Glutamatergic neuron (in vitro differentiated cells): ENCODE data around the gene NOL7. TPM values are rescaled to one million over a fixed set of nuclear protein-coding genes. Genes with fewer than 3 reads are reported as not detected.

Experiments used
- DNase-seq: peaks from one replicate; pipeline ENCODE4 v3.0.0; 2022
- H3K27ac Mint-ChIP-seq: one replicate; pipeline ENCODE4 v1.8.0; 2020; ENCODE audit warnings: mild to moderate bottlenecking, mixed read lengths, inconsistent platforms; ENCODE audit not compliant: unreplicated experiment
- H3K27me3 Mint-ChIP-seq: one replicate; pipeline ENCODE4 v1.8.0; 2020; ENCODE audit warnings: mild to moderate bottlenecking, moderate library complexity, mixed read lengths, inconsistent platforms; ENCODE audit not compliant: unreplicated experiment
- H3K36me3 Mint-ChIP-seq: one replicate; pipeline ENCODE4 v1.8.0; 2020; ENCODE audit warnings: mild to moderate bottlenecking, mixed read lengths, inconsistent platforms; ENCODE audit not compliant: unreplicated experiment
- H3K4me1 Mint-ChIP-seq: one replicate; pipeline ENCODE4 v1.8.0; 2020; ENCODE audit warnings: mild to moderate bottlenecking, low read depth, mixed read lengths, inconsistent platforms; ENCODE audit not compliant: unreplicated experiment
- H3K4me3 Mint-ChIP-seq: one replicate; pipeline ENCODE4 v1.8.0; 2020; ENCODE audit warnings: mild to moderate bottlenecking, mixed read lengths, inconsistent platforms; ENCODE audit not compliant: unreplicated experiment
- H3K9me3 Mint-ChIP-seq: one replicate; pipeline ENCODE4 v1.8.0; 2020; ENCODE audit warnings: mild to moderate bottlenecking, moderate library complexity, mixed read lengths, inconsistent platforms; ENCODE audit not compliant: unreplicated experiment
- total RNA-seq: library from RNA; stranded (reverse); fragmentation: NEBNext Ultra II Directional; extraction: Animal tissue kit (Norgen Biotek cat#: 25700); gene quantifications from one replicate; pipeline ENCODE4 v1.2.1, GENCODE V29; 2021; ENCODE audit not compliant: unreplicated experiment
- TF ChIP-seq, protein P1 (sequence below): fragments of 200-600 bp; sonication (generic); IDR thresholded peaks from one replicate; pipeline ENCODE4 v1.5.0; 2021; ENCODE audit not compliant: partially characterized antibody, unreplicated experiment

Gene NOL7
- total RNA-seq, 1 donor from 2014 or later: 28.0 TPM

GRCh38 chr6:13641315-13641714 is 26.2 kb downstream of the NOL7 start:
- no peak for DNase-seq
- H3K9me3 Mint-ChIP-seq: no peaks in the 10 kb centered on the region
- H3K27ac Mint-ChIP-seq: no peak overlapping the region

DNA sequence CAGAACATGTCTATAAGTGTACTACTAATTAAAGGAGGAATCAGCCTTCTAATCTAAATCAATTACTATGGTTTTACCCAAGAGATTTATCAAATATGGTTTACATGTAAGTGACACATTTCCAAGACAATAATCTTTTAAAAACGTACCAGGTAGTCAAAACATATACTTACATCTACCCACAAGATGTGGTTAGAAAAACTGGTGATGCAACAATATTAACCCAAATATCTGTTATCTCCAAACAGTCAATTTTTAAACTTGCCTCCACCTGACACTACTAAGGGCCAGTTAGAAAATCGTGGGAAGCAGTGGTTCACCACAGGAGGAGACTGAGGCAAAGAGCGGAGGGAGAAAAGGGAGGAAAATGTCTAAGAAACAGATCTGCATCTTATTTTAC is 28.0 kb downstream of the NOL7 start:
- Mint-ChIP-seq H3K4me3 (no peak overlapping the region), H3K9me3 (no peaks in the 10 kb centered on the region), H3K4me1 (no peaks in the 10 kb centered on the region), H3K36me3 (no peaks in the 10 kb centered on the region), H3K27ac (no peak overlapping the region), H3K27me3 (peaks cover 3% of the 10 kb centered on the region)
- no peak for DNase-seq
- TF ChIP-seq, protein P1, sequence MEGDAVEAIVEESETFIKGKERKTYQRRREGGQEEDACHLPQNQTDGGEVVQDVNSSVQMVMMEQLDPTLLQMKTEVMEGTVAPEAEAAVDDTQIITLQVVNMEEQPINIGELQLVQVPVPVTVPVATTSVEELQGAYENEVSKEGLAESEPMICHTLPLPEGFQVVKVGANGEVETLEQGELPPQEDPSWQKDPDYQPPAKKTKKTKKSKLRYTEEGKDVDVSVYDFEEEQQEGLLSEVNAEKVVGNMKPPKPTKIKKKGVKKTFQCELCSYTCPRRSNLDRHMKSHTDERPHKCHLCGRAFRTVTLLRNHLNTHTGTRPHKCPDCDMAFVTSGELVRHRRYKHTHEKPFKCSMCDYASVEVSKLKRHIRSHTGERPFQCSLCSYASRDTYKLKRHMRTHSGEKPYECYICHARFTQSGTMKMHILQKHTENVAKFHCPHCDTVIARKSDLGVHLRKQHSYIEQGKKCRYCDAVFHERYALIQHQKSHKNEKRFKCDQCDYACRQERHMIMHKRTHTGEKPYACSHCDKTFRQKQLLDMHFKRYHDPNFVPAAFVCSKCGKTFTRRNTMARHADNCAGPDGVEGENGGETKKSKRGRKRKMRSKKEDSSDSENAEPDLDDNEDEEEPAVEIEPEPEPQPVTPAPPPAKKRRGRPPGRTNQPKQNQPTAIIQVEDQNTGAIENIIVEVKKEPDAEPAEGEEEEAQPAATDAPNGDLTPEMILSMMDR: no peak

More at GRCh38 chr6:13641315-13641714, 26.2 kb downstream of the NOL7 start:
- Mint-ChIP-seq H3K36me3 (no peaks in the 10 kb centered on the region), H3K27me3 (peaks cover 1% of the 10 kb centered on the region), H3K4me3 (no peak overlapping the region), H3K4me1 (no peaks in the 10 kb centered on the region)
- TF ChIP-seq, protein P1: no peak

GRCh38 chr6:13648850-13649249 is 33.7 kb downstream of the NOL7 start:
- TF ChIP-seq, protein P1: no peak
- Mint-ChIP-seq H3K4me3 (no peak overlapping the region), H3K4me1 (peaks cover 17% of the 10 kb centered on the region), H3K9me3 (peaks cover 3% of the 10 kb centered on the region), H3K27ac (no peak overlapping the region), H3K36me3 (no peaks in the 10 kb centered on the region), H3K27me3 (peaks cover 2% of the 10 kb centered on the region)
- DNase-seq: no peak

GRCh38 chr6:13649393-13649792 is 34.3 kb downstream of the NOL7 start:
- Mint-ChIP-seq H3K9me3 (peaks cover 3% of the 10 kb centered on the region), H3K4me1 (peaks cover 17% of the 10 kb centered on the region), H3K4me3 (no peak overlapping the region), H3K27ac (no peak overlapping the region), H3K36me3 (no peaks in the 10 kb centered on the region), H3K27me3 (peaks cover 2% of the 10 kb centered on the region)
- TF ChIP-seq, protein P1: no peak
- no peak for DNase-seq

GRCh38 chr6:13653296-13653695 is 38.2 kb downstream of the NOL7 start:
- peaks cover 3% of the 10 kb centered on the region for H3K9me3 Mint-ChIP-seq
- no peaks in the 10 kb centered on the region for H3K36me3 Mint-ChIP-seq
- H3K4me1 Mint-ChIP-seq: peaks cover 17% of the 10 kb centered on the region
- TF ChIP-seq, protein P1: no peak
- no peak for DNase-seq
- no peak overlapping the region for H3K4me3 Mint-ChIP-seq
- no peaks in the 10 kb centered on the region for H3K27me3 Mint-ChIP-seq
- H3K27ac Mint-ChIP-seq: no peak overlapping the region
